ENCODE results near the gene ADAMTSL1. TPM values are rescaled to one million over a fixed set of nuclear protein-coding genes. Genes with fewer than 3 reads are reported as not detected.

ADAMTSL1 gene
- total RNA-seq, 1 experiment from 2014 or later = not detected

DNA sequence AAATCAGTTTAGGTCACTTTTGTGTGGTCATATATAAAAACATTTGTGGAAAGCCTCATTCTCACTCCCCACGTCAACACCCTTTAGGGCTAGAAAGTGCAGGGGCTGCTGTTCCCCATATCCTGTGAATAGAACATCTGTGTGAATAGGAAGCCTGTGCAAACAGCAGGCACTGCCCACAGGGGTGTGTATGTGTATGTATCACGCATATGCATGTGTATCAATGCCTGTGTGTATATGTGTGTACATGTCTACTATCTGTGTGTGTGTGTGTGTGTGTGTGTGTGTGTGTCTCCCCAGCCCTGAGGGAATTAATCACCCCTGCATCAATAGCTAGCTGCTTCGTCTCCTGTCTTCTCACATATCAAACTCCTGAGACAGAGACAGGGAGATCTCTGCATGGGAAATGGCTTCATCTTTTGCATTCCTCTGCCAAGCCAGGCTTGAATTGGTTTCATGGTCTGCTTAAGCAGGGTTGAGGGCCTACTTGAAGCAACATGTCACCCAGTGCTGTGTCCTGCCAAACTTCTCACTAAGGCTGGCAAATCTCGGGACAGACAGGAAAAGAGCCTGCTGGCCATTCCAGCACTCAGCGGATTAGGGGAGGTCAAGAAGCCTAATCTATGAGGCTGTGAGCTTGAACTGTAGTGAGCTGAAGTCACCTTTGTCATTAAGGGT, 265.8 kb downstream of the ADAMTSL1 start:
- Histone ChIP-seq H3K4me1 (ENCODE audit: control insufficient read depth, insufficient read depth, low read length) (no peaks in the 10 kb centered on the region), H3K27me3 (ENCODE audit: control insufficient read depth, insufficient read depth, low read length) (no peaks in the 10 kb centered on the region), H3K36me3 (ENCODE audit: control insufficient read depth, insufficient read depth, low read length) (no peaks in the 10 kb centered on the region), H3K9me3 (ENCODE audit: control insufficient read depth, insufficient read depth, low read depth, low read length) (no peaks in the 10 kb centered on the region), H3K4me3 (ENCODE audit: low read depth in 2 of 2, low read length in 2 of 2) (no peak overlapping the region), H3K27ac (ENCODE audit: low read length) (no peak overlapping the region)
- intact Hi-C loops (cut with micrococcal nuclease; ENCODE audit: unreplicated experiment) (no loop called here), in situ Hi-C loops (cut with HindIII; ENCODE audit: low pct_unique_long_range_greater_than_20kb, low sequenced_read_pairs) (no loop called here)
- TF ChIP-seq, protein P1, sequence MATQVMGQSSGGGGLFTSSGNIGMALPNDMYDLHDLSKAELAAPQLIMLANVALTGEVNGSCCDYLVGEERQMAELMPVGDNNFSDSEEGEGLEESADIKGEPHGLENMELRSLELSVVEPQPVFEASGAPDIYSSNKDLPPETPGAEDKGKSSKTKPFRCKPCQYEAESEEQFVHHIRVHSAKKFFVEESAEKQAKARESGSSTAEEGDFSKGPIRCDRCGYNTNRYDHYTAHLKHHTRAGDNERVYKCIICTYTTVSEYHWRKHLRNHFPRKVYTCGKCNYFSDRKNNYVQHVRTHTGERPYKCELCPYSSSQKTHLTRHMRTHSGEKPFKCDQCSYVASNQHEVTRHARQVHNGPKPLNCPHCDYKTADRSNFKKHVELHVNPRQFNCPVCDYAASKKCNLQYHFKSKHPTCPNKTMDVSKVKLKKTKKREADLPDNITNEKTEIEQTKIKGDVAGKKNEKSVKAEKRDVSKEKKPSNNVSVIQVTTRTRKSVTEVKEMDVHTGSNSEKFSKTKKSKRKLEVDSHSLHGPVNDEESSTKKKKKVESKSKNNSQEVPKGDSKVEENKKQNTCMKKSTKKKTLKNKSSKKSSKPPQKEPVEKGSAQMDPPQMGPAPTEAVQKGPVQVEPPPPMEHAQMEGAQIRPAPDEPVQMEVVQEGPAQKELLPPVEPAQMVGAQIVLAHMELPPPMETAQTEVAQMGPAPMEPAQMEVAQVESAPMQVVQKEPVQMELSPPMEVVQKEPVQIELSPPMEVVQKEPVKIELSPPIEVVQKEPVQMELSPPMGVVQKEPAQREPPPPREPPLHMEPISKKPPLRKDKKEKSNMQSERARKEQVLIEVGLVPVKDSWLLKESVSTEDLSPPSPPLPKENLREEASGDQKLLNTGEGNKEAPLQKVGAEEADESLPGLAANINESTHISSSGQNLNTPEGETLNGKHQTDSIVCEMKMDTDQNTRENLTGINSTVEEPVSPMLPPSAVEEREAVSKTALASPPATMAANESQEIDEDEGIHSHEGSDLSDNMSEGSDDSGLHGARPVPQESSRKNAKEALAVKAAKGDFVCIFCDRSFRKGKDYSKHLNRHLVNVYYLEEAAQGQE (IDR thresholded peaks at IDR 0.05; ENCODE audit: insufficient read depth in 1 of 2, low read depth in 2 of 2, low read length in 1 of 2) = no peak
- TF ChIP-seq TCF7L2 (IDR thresholded peaks at IDR 0.05; ENCODE audit: low read depth, low read length) = no peak
- no peak for TF ChIP-seq POLR2AphosphoS5 (IDR thresholded peaks at IDR 0.05; ENCODE audit: low read depth, low read length)
- no peak for TF ChIP-seq CTCF (IDR thresholded peaks at IDR 0.05)
- no peak for TF ChIP-seq SIN3A (IDR thresholded peaks at IDR 0.05; ENCODE audit: borderline replicate concordance, insufficient read depth, low read depth, low read length)
- POLR2A ChIA-PET = no interaction called here
- no TSS peak for BruUV-seq (replicated peaks)
- ATAC-seq (no peak), DNase-seq (ENCODE audit: low read depth, low spot score) (no peak)
- CTCF ChIA-PET = no interaction called here

DNA sequence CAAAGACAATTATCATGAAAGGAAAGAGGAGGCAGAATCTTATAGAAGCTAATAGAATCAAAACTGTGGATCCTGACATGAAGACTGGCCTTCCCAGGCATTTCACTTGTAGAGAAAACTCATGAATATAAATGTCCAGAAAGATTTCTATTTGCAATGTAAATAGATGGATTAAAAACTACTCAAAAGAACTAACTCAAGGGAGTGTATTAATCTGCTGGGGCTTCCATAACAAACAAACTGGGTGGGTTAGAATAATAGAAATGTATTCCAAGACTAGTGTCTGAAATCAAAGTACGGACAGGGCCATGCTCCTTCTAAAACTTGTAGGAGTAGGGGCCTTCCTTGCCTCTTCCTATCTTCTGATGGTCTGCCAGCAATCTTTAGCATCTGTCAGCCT, 267.4 kb downstream of the ADAMTSL1 start:
- no peaks in the 10 kb centered on the region for H3K9me3 ChIP-seq (ENCODE audit: control insufficient read depth, insufficient read depth, low read depth, low read length)
- no peaks in the 10 kb centered on the region for H3K36me3 ChIP-seq (ENCODE audit: control insufficient read depth, insufficient read depth, low read length)
- ATAC-seq = no peak
- DNase-seq (ENCODE audit: low read depth, low spot score) = no peak
- no peaks in the 10 kb centered on the region for H3K27me3 ChIP-seq (ENCODE audit: control insufficient read depth, insufficient read depth, low read length)
- ChIA-PET POLR2A (no interaction called here), CTCF (no interaction called here)
- TF ChIP-seq SIN3A (IDR thresholded peaks at IDR 0.05; ENCODE audit: borderline replicate concordance, insufficient read depth, low read depth, low read length) (no peak), POLR2AphosphoS5 (IDR thresholded peaks at IDR 0.05; ENCODE audit: low read depth, low read length) (no peak), CTCF (IDR thresholded peaks at IDR 0.05) (no peak), TCF7L2 (IDR thresholded peaks at IDR 0.05; ENCODE audit: low read depth, low read length) (no peak)
- TF ChIP-seq, protein P1 (IDR thresholded peaks at IDR 0.05; ENCODE audit: insufficient read depth in 1 of 2, low read depth in 2 of 2, low read length in 1 of 2) = no peak
- intact Hi-C loops (cut with micrococcal nuclease; ENCODE audit: unreplicated experiment) = no loop called here
- H3K4me1 ChIP-seq (ENCODE audit: control insufficient read depth, insufficient read depth, low read length) = no peaks in the 10 kb centered on the region
- in situ Hi-C loops (cut with HindIII; ENCODE audit: low pct_unique_long_range_greater_than_20kb, low sequenced_read_pairs) = no loop called here
- BruUV-seq (replicated peaks) = no TSS peak
- no peak overlapping the region for H3K4me3 ChIP-seq (ENCODE audit: low read depth in 2 of 2, low read length in 2 of 2)
- H3K27ac ChIP-seq (ENCODE audit: low read length) = no peak overlapping the region

Data from Panc1 (cell line).